Fibroblast of villous mesenchyme (primary cell): ENCODE measurements around the gene HCFC2. TPM values are rescaled to one million over a fixed set of nuclear protein-coding genes. Genes with fewer than 3 reads are reported as not detected.
"Not testable (repeated sequence)": the region's sequence is repeated elsewhere in the genome, so short reads cannot be mapped to it uniquely, and the experiment has no call there.

Experiments used
- DNase-seq: peaks from one replicate; pipeline ENCODE4 v3.0.0-alpha.2; 2010; ENCODE audit warnings: low read depth
- H3K4me3 ChIP-seq: 2 replicates; pipeline ENCODE4 v1.5.1; 2011; ENCODE audit warnings: low read depth, mild to moderate bottlenecking, low read length
- total RNA-seq: library from RNA; depleted of rRNA; stranded (reverse); fragments of >200 nt; gene quantifications from 2 replicates; pipeline ENCODE4 v1.2.3, GENCODE V29; 2012
- TF ChIP-seq, protein P1 (sequence below): IDR thresholded peaks from 2 replicates; pipeline ENCODE4 v1.5.1; 2012; ENCODE audit warnings: low read depth, mild to moderate bottlenecking, low read length; ENCODE audit not compliant: insufficient read depth

The HCFC2 gene
- 16.1 and 38.0 TPM in 2 replicates for total RNA-seq

DNA sequence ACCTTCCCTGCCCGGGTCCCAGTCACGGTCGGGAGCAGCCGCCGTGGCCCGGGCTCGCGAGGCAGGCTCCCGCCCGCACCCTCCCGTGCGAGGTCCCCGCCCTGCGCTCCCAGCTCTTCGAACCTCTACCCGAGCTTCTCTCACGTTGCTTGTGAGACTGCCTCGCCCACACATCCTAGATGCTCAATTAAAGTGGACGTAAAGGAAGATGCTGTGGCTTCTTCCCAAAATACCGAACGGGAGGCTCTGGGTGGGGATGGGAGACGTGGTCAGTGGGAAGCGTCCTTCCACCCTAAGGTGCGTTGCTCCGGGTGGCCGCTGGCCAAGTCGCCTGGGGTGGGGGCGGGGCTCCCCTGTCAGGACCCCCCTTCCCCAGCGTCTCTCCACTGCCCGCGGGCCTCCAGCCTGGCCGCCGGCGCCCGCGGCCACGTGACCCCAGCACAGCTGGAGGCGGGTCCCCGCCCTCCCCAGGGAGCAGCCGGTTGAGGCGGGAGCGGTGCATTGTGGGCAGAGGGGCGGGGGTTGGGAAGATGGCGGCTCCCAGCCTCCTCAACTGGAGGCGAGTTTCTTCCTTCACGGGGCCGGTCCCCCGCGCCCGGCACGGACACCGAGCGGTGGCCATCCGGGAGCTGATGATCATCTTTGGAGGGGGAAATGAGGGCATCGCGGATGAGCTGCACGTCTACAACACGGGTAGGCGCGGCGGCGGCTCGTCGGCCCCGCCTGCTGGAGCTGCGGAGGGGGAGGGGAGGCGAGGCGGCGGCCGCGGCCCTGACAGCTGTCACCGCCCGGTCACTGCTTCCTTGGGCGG lies at the start of gene HCFC2:
HCFC2 (plus strand) TSS at position 501 of the 811 bp plus-strand sequence; CDS start at position 531, 30 bp downstream.
- peak within 1 kb of the TSS; percentile 94 for H3K4me3 ChIP-seq
- DNase-seq, result peak; percentile 87
- TF ChIP-seq, protein P1, sequence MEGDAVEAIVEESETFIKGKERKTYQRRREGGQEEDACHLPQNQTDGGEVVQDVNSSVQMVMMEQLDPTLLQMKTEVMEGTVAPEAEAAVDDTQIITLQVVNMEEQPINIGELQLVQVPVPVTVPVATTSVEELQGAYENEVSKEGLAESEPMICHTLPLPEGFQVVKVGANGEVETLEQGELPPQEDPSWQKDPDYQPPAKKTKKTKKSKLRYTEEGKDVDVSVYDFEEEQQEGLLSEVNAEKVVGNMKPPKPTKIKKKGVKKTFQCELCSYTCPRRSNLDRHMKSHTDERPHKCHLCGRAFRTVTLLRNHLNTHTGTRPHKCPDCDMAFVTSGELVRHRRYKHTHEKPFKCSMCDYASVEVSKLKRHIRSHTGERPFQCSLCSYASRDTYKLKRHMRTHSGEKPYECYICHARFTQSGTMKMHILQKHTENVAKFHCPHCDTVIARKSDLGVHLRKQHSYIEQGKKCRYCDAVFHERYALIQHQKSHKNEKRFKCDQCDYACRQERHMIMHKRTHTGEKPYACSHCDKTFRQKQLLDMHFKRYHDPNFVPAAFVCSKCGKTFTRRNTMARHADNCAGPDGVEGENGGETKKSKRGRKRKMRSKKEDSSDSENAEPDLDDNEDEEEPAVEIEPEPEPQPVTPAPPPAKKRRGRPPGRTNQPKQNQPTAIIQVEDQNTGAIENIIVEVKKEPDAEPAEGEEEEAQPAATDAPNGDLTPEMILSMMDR, result no peak

DNA sequence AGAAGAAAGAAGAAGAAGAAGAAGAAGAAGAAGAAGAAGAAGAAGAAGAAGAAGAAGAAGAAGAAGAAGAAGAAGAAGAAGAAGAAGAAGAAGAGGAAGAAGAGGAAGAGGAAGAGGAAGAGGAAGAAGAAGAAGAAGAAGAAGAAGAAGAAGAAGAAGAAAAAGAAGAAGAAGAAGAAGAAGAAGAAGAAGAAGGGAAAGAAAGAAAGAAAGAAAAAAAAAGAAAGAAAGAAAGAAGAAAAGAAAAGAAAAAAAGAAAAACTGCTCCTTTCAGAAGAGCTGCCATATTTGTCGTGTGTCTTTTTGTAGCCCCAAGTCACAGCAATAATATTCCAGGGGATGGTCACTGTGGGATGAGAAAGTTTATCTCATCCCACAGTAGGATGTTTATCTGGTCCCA lies 42.5 kb upstream of the HCFC2 start:
- H3K4me3 ChIP-seq, DNase-seq: not testable (repeated sequence)

DNA sequence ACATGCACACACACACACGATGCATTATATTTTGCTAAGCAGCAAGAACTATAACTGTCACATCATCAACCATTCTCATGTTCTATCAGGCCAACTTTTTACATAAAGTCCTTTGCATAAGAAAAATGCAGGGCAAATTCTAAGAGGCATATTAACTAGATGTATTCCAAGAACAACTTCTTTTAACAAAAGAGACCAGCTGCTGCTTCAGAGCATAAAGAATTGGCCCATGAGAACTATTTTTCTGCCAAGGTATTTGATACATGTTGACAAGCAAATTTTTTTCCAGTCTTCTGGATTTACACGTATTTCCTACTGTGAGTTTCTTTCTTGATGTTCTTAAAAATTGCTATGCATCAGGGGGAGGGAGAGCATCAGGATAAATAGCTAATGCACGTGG lies 41.5 kb upstream of the HCFC2 start:
- DNase-seq, result no peak
- H3K4me3 ChIP-seq, result no peak overlapping the region
- TF ChIP-seq, protein P1, result no peak

DNA sequence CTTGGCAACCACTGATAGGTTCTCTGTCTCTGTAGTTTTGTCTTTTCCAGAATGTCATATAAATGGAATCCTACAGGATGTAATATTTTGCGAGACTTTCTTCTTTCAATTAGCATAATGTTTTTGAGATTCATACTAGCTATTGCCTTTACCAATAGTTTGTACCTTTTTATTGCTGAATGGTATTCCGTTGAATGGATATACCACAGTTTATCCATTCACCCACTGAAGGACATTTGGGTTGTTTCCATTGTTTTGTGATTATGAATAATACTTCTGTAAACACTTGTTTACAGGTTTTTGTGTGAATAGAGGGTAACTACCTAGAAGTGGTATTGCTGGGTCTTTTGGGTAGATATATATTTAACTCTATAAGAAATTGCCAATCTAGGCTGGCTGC lies 40.6 kb upstream of the HCFC2 start:
- TF ChIP-seq, protein P1, result no peak
- no peak for DNase-seq
- no peak overlapping the region for H3K4me3 ChIP-seq

DNA sequence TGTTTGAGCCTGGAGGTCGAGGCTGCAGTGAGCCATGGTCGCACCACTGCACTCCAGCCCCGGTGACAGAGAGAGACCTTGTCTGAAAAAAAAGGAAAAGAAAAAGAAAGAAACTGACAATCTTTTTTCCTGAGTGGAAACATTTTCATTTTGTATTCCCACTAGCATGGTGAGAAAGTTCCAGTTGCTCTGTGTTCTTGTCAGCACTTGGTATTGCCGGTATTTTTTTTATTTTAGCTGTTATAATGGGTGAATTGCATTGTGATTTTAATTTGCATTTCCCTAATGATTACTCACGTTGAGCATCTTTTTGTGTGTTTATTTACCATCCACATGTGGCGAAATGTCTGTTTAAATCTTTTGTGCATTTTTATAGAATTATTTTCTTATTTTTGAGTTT lies 40.0 kb upstream of the HCFC2 start:
- no peak for DNase-seq
- TF ChIP-seq, protein P1, result no peak
- H3K4me3 ChIP-seq, result no peak overlapping the region

DNA sequence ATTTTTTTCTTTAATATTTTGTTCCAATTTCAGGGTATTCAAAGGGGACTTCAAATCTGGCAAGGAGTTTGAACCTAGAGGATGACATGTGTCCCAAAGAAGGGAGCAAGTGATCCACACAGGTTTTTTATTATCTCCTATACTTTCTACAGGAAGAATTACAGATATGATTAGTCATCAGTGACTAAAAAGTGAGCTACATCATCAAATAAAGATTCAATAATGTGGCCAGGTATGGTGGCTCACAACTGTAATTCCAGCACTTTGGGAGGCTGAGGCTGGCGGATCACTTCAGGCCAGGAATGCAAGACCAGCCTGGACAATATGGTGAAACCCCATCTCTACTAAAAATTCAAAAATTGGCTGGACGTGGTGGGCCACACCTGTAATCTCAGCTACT lies 38.6 kb upstream of the HCFC2 start:
- TF ChIP-seq, protein P1, result no peak
- no peak overlapping the region for H3K4me3 ChIP-seq
- no peak for DNase-seq

DNA sequence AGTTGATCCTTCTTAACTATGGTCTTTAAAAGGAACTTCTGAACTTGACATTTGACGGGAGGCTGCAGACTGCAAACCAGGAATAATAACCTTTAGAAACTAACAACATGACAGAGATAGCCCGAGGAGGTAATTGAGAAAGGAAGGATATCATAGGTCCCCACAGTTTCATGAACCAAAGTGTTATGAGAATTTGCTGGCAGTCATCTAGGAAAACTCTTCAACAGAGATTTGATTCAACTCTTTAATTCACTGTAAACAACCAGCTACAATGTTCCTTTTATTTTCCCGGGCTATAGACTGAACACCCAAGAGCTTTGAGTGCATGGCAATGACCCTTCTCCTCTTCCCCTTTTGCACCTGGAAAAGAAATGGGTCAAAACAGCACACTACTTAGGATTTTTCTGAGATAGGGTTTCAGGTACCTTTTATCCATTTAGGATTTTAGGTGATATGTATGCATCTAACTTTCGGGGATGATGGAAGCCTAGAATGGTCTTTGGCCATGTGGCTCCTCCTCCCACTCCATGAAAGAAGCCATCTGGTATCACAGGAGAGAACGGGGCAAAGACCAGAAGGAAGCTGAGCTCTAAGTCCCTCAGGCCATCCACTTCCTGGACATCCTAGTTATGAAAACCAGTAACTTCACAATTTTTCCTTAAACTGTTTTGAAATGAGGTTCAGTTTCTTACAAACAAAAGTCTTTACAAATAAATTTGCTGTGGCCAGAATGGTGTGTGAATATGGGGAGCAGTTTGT lies 37.3 kb upstream of the HCFC2 start:
- DNase-seq, result no peak
- TF ChIP-seq, protein P1, result no peak

DNA sequence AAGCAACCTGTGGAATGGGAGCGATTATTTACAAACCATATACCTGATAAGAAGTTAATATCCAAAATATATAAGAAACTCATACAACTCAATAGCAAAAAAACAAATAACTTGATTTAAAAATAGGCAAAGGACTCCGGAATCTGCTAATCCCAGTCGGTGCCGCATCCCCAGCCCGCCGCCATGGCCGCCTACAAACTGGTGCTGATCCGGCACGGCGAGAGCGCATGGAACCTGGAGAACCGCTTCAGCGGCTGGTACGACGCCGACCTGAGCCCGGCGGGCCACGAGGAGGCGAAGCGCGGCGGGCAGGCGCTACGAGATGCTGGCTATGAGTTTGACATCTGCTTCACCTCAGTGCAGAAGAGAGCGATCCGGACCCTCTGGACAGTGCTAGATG lies 33.7 kb upstream of the HCFC2 start:
- H3K4me3 ChIP-seq, DNase-seq: not testable (repeated sequence)

More for the DNA sequence above, 37.3 kb upstream of the HCFC2 start:
- H3K4me3 ChIP-seq, result no peak overlapping the region

DNA sequence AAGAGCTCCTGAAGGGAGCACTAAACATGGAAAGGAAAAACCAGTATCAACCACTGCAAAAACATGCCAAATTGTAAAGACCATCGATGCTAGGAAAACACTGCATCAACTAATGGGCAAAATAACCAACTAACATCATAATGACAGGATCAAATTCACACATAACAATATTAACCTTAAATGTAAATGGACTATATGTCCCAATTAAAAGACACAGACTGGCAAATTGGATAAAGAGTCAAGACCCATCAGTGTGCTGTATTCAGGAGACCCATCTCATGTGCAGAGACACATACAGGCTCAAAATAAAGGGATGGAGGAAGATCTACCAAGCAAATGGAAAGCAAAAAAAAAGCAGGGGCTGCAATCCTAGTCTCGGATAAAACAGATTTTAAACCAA lies 28.2 kb upstream of the HCFC2 start:
- H3K4me3 ChIP-seq, DNase-seq: not testable (repeated sequence)

DNA sequence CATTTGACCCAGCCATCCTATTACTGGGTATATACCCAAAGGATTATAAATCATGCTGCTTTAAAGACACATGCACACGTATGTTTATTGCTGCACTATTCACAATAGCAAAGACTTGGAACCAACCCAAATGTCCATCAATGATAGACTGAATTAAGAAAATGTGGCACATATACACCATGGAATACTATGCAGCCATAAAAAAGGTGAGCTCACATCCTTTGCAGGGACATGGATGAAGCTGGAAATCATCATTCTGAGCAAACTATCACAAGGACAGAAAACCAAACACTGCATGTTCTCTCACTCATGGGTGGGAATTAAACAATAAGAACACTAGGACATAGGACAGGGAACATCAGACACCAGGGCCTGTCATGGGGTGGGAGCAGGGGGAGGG lies 24.6 kb upstream of the HCFC2 start:
- not testable (repeated sequence) for DNase-seq, H3K4me3 ChIP-seq
